Measurements from ENCODE around the gene DHCR24.

DNA sequence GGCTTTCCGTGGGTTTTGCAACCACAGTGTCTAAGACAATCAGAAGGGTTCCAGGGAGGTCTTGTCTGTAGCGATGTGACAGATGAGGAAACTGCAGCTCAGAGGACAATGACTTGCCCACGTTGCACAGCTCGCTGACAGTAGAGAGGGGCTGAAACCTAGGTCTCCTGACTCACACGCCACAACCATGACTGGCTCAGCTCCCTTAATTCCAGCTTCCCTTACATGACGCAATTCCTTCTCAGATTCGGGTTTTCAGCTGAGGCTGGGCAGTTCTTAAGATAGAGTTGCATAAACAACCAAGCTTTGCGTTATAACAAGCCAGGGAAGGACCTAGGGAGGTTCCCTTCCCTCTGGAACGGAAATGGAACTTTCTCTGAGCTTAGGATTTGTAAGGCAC, 36.3 kb downstream of the DHCR24 start:
- TF ChIP-seq, protein P1, sequence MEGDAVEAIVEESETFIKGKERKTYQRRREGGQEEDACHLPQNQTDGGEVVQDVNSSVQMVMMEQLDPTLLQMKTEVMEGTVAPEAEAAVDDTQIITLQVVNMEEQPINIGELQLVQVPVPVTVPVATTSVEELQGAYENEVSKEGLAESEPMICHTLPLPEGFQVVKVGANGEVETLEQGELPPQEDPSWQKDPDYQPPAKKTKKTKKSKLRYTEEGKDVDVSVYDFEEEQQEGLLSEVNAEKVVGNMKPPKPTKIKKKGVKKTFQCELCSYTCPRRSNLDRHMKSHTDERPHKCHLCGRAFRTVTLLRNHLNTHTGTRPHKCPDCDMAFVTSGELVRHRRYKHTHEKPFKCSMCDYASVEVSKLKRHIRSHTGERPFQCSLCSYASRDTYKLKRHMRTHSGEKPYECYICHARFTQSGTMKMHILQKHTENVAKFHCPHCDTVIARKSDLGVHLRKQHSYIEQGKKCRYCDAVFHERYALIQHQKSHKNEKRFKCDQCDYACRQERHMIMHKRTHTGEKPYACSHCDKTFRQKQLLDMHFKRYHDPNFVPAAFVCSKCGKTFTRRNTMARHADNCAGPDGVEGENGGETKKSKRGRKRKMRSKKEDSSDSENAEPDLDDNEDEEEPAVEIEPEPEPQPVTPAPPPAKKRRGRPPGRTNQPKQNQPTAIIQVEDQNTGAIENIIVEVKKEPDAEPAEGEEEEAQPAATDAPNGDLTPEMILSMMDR (IDR thresholded peaks at IDR 0.05), result no peak
- no peak for TF ChIP-seq POLR2A (IDR thresholded peaks at IDR 0.05)

Data from lower leg skin (tissue), 3 donors.